H1 (cell line): ENCODE results near the gene NRXN3. TPM values are rescaled to one million over a fixed set of nuclear protein-coding genes. Genes with fewer than 3 reads are reported as not detected.

Experiments used
- CTCF ChIA-PET: fragments of 300-600 bp; sonication (Branson Sonifier 250); formaldehyde crosslinking; loops from one replicate; lab custom pipeline; 2021; ENCODE audit not compliant: partially characterized antibody; lab: Charles Lee
- POLR2A ChIA-PET: fragments of 300-600 bp; sonication (Branson Sonifier 250); formaldehyde crosslinking; loops from one replicate; lab custom pipeline; 2021; ENCODE audit warnings: inconsistent platforms; ENCODE audit not compliant: partially characterized antibody; lab: Charles Lee
- DNase-seq, 2 experiments: peaks; one replicate each; pipeline versions ENCODE4 v3.0.0 to v3.0.0-alpha.2; 2010 to 2022; ENCODE audit warnings: low spot score in 2 of 2, low read depth in 1 of 2, mixed read lengths in 1 of 2
- FAIRE-seq: peaks from 2 replicates; lab custom pipeline; 2011; peaks lifted over from hg19 to GRCh38; lab: Jason Lieb, UNC
- H2AFZ ChIP-seq: 2 replicates; pipeline ENCODE4 v1.8.1; 2012; ENCODE audit warnings: low read length, inconsistent platforms
- H2AK5ac ChIP-seq: 2 replicates; pipeline ENCODE4 v1.6.1; 2013; ENCODE audit warnings: low read depth, low read length
- H2BK120ac ChIP-seq: replicated peaks from 2 replicates; pipeline ENCODE3; 2013; ENCODE audit warnings: low read depth, low read length, inconsistent platforms
- H2BK12ac ChIP-seq: 2 replicates; pipeline ENCODE4 v1.6.1; 2013; ENCODE audit warnings: low read depth, low read length
- H2BK15ac ChIP-seq: 2 replicates; pipeline ENCODE4 v1.6.1; 2013; ENCODE audit warnings: low read length
- H2BK20ac ChIP-seq: 2 replicates; pipeline ENCODE4 v1.6.1; 2013; ENCODE audit warnings: low read length
- H2BK5ac ChIP-seq: 2 replicates; pipeline ENCODE4 v1.6.1; 2013; ENCODE audit warnings: low read depth, low read length
- H3K14ac ChIP-seq: 2 replicates; pipeline ENCODE4 v1.6.1; 2013; ENCODE audit warnings: inconsistent platforms; ENCODE audit not compliant: insufficient read length
- H3K18ac ChIP-seq: 2 replicates; pipeline ENCODE4 v1.6.1; 2013; ENCODE audit warnings: low read length; ENCODE audit errors: extremely low read depth
- H3K23ac ChIP-seq: 2 replicates; pipeline ENCODE4 v1.6.1; 2013; ENCODE audit warnings: inconsistent platforms; ENCODE audit not compliant: insufficient read length
- H3K23me2 ChIP-seq: 2 replicates; pipeline ENCODE4 v1.6.1; 2013; ENCODE audit warnings: low read depth, low read length
- H3K27ac ChIP-seq: 2 replicates; pipeline ENCODE4 v1.6.1; 2011; ENCODE audit warnings: low read depth, low read length, inconsistent platforms
- H3K27me3 ChIP-seq, 4 experiments: replicated peaks in 1 of 4; 1 replicate in 1 of 4; 2 replicates in 3 of 4; pipeline versions ENCODE4 v1.6.1 to v1.8.1; 2011 to 2013; ENCODE audit warnings: low read length in 3 of 4, mild to moderate bottlenecking in 3 of 4, inconsistent platforms in 2 of 4, mixed read lengths in 2 of 4, moderate library complexity in 1 of 4; ENCODE audit not compliant: control insufficient read depth in 3 of 4, insufficient read depth in 3 of 4; ENCODE audit errors: extremely low read depth in 1 of 4
- H3K36me3 ChIP-seq, 4 experiments: 2 replicates each; pipeline versions ENCODE4 v1.6.1 to v1.8.1; 2011 to 2013; ENCODE audit warnings: mild to moderate bottlenecking in 4 of 4, low read length in 3 of 4, moderate library complexity in 2 of 4, control low read depth in 1 of 4, inconsistent platforms in 1 of 4; ENCODE audit not compliant: insufficient read depth in 4 of 4, control insufficient read depth in 2 of 4
- H3K4ac ChIP-seq: replicated peaks from 2 replicates; pipeline ENCODE3; 2013; ENCODE audit warnings: low read length, low read depth, mixed read lengths, inconsistent platforms; ENCODE audit not compliant: insufficient read length
- H3K4me1 ChIP-seq, 4 experiments: replicated peaks in 1 of 4; 1 replicate in 1 of 4; 2 replicates in 3 of 4; pipeline versions ENCODE4 v1.6.1 to v1.8.1; 2011 to 2013; ENCODE audit warnings: low read length in 3 of 4, inconsistent platforms in 2 of 4, mixed read lengths in 1 of 4; ENCODE audit not compliant: insufficient read depth in 4 of 4, control insufficient read depth in 3 of 4
- H3K4me2 ChIP-seq, 2 experiments: 2 replicates each; pipeline versions ENCODE4 v1.6.1 to v1.8.1; 2011 to 2013; ENCODE audit warnings: low read depth in 2 of 2, low read length in 2 of 2, control low read depth in 1 of 2, inconsistent platforms in 1 of 2, mild to moderate bottlenecking in 1 of 2; ENCODE audit not compliant: insufficient read depth in 1 of 2
- H3K4me3 ChIP-seq, 4 experiments: fragments of 200-600, 300-600 bp in 1 of 4; sonication (generic), shearing (Covaris generic), sonication (Bioruptor Twin) in 1 of 4; 2 replicates each; pipeline versions ENCODE4 v1.5.1 to v1.8.1; 2011 to 2016; ENCODE audit warnings: low read length in 4 of 4, low read depth in 3 of 4, control low read depth in 2 of 4, inconsistent platforms in 2 of 4, mild to moderate bottlenecking in 2 of 4, mixed read lengths in 1 of 4, moderate library complexity in 1 of 4; ENCODE audit not compliant: insufficient read depth in 2 of 4; ENCODE audit errors: extremely low read depth in 1 of 4
- H3K56ac ChIP-seq: replicated peaks from 2 replicates; pipeline ENCODE3; 2013; ENCODE audit warnings: low read depth, mild to moderate bottlenecking, mixed read lengths, low read length, inconsistent platforms; ENCODE audit not compliant: insufficient read length
- H3K79me1 ChIP-seq: 2 replicates; pipeline ENCODE4 v1.6.1; 2013; ENCODE audit warnings: low read depth, low read length, control low read depth
- H3K79me2 ChIP-seq, 2 experiments: 2 replicates each; pipeline versions ENCODE4 v1.6.1 to v1.8.1; 2012 to 2013; ENCODE audit warnings: low read length in 2 of 2, mild to moderate bottlenecking in 2 of 2, inconsistent platforms in 1 of 2; ENCODE audit not compliant: insufficient read depth in 2 of 2, control insufficient read depth in 1 of 2
- H3K9ac ChIP-seq, 4 experiments: replicated peaks in 1 of 4; 1 replicate in 1 of 4; 2 replicates in 3 of 4; pipeline versions ENCODE4 v1.6.1 to v1.8.1; 2011 to 2013; ENCODE audit warnings: low read depth in 3 of 4, low read length in 3 of 4, control low read depth in 2 of 4, mild to moderate bottlenecking in 2 of 4, moderate library complexity in 2 of 4, inconsistent platforms in 1 of 4; ENCODE audit errors: extremely low read depth in 1 of 4
- H3K9me3 ChIP-seq, 2 experiments: 2 replicates each; pipeline versions ENCODE4 v1.6.1 to v1.8.1; 2012 to 2013; ENCODE audit warnings: mild to moderate bottlenecking in 2 of 2, moderate library complexity in 2 of 2, control low read depth in 1 of 2, inconsistent platforms in 1 of 2, low read depth in 1 of 2, low read length in 1 of 2, mixed read lengths in 1 of 2; ENCODE audit not compliant: insufficient read depth in 2 of 2
- H4K20me1 ChIP-seq, 2 experiments: replicated peaks in 1 of 2; 2 replicates each; pipeline versions ENCODE3 to v1.8.1; 2011 to 2013; ENCODE audit warnings: inconsistent platforms in 2 of 2, low read length in 2 of 2, mild to moderate bottlenecking in 1 of 2; ENCODE audit not compliant: insufficient read depth in 2 of 2, control insufficient read depth in 1 of 2
- H4K5ac ChIP-seq: 2 replicates; pipeline ENCODE4 v1.6.1; 2013; ENCODE audit warnings: low read length, low read depth, mixed read lengths, inconsistent platforms; ENCODE audit not compliant: insufficient read length
- H4K8ac ChIP-seq: 2 replicates; pipeline ENCODE4 v1.8.0; 2013; ENCODE audit warnings: mild to moderate bottlenecking, moderate library complexity, low read length, inconsistent platforms; ENCODE audit not compliant: insufficient read depth; ENCODE audit errors: extremely low read depth
- H4K91ac ChIP-seq: replicated peaks from 2 replicates; pipeline ENCODE3; 2013; ENCODE audit warnings: low read length, mixed read lengths, inconsistent platforms; ENCODE audit not compliant: insufficient read length
- EGR1 ChIP-seq: IDR thresholded peaks from 2 replicates; pipeline ENCODE4 v1.6.1; 2011; ENCODE audit warnings: low read depth, low read length, borderline replicate concordance
- FOSL1 ChIP-seq: IDR thresholded peaks from 2 replicates; pipeline ENCODE4 v1.6.1; 2011; ENCODE audit warnings: mild to moderate bottlenecking, low read depth, low read length, moderate library complexity; ENCODE audit not compliant: insufficient read depth
- JUND ChIP-seq: IDR thresholded peaks from 2 replicates; pipeline ENCODE4 v1.6.1; 2011; ENCODE audit warnings: mild to moderate bottlenecking, improper control_type of control experiment, low read length
- KDM1A ChIP-seq: fragments of 200-600, 300-600 bp; sonication (generic); IDR thresholded peaks from 2 replicates; pipeline ENCODE4 v1.7.1; 2016; ENCODE audit warnings: mild to moderate bottlenecking, low read length, borderline replicate concordance
- KDM5A ChIP-seq: fragments of 200-600 bp; IDR thresholded peaks from 2 replicates; pipeline ENCODE4 v1.7.1; 2012; ENCODE audit warnings: mild to moderate bottlenecking, low read length, inconsistent platforms, mixed read lengths
- POU5F1 ChIP-seq: IDR thresholded peaks from 2 replicates; pipeline ENCODE4 v1.6.1; 2011; ENCODE audit warnings: low read depth, mild to moderate bottlenecking, low read length, moderate library complexity
- RBBP5 ChIP-seq: IDR thresholded peaks from 2 replicates; pipeline ENCODE4 v1.7.1; 2012; ENCODE audit warnings: low read depth, mild to moderate bottlenecking, inconsistent platforms, low read length, moderate library complexity, borderline replicate concordance
- RXRA ChIP-seq: IDR thresholded peaks from 2 replicates; pipeline ENCODE4 v1.6.1; 2011; ENCODE audit warnings: low read depth, mild to moderate bottlenecking, low read length, moderate library complexity; ENCODE audit not compliant: insufficient read depth
- SIRT6 ChIP-seq: IDR thresholded peaks from one replicate; pipeline ENCODE4 v1.7.1; 2012; ENCODE audit warnings: low read length, inconsistent platforms
- SIX5 ChIP-seq: IDR thresholded peaks from 2 replicates; pipeline ENCODE4 v1.6.1; 2011; ENCODE audit warnings: mild to moderate bottlenecking, low read depth, low read length
- SP1 ChIP-seq: IDR thresholded peaks from 2 replicates; pipeline ENCODE4 v1.6.1; 2011; ENCODE audit warnings: low read depth, low read length
- TAF1 ChIP-seq: IDR thresholded peaks from 2 replicates; pipeline ENCODE4 v1.6.1; 2011; ENCODE audit warnings: mild to moderate bottlenecking, low read depth, low read length
- TAF7 ChIP-seq: optimal IDR thresholded peaks from 2 replicates; pipeline ENCODE3; 2011; ENCODE audit warnings: low read depth, mild to moderate bottlenecking, inconsistent platforms, low read length, moderate library complexity, borderline replicate concordance
- WGBS, 2 experiments: shearing (Covaris generic) in 1 of 2; methylation state at CpG; one replicate each; pipeline versions ENCODE4 v1.1.6 to v1.1.7; 2013 to 2015; ENCODE audit warnings: low lambda C conversion rate in 2 of 2, mixed read lengths in 2 of 2, inconsistent platforms in 1 of 2, low coverage in 1 of 2, missing lambda C conversion rate in 1 of 2; ENCODE audit not compliant: insufficient replicate concordance in 2 of 2, insufficient coverage in 1 of 2, insufficient read length in 1 of 2; ENCODE audit errors: extremely low coverage in 1 of 2, missing lambda C conversion rate in 1 of 2; 5-methylcytosine and 5-hydroxymethylcytosine counted together
- polyA plus RNA-seq, 7 experiments: library from polyadenylated mRNA; depleted of rRNA in 3 of 7; stranded (reverse) in 5 of 7; unstranded in 2 of 7; fragments of >200 nt in 5 of 7; fragments of 200-250 nt in 2 of 7; gene quantifications; 1 replicate in 5 of 7; 2 replicates in 1 of 7; 4 replicates in 1 of 7; pipeline versions ENCODE4 v1.2.1 to v1.2.3, GENCODE V29; 2011 to 2013; ENCODE audit warnings: missing spikeins in 2 of 7, mixed read lengths in 2 of 7
- total RNA-seq: library from RNA; stranded (reverse); fragmentation: NEBNext Ultra II Directional; extraction: Animal tissue kit (Norgen Biotek cat#: 25700); gene quantifications from 2 replicates; pipeline ENCODE4 v1.2.1, GENCODE V29; 2021

NRXN3 gene
- total and polyA plus RNA-seq, 2 of the 8 experiments (the other 6 are each of a cell fraction or from before 2014, with no cell fraction given): 2.6 to 4.1 TPM

GRCh38 chr14:78788467-78789360 is 618.5 kb downstream of the NRXN3 start:
- H3K4ac ChIP-seq: no peak overlapping the region
- H2BK5ac ChIP-seq: no peak overlapping the region
- H2BK120ac ChIP-seq: no peak overlapping the region
- H3K36me3 ChIP-seq: no peaks in the 10 kb centered on the region
- no peaks in the 10 kb centered on the region for H3K9me3 ChIP-seq
- no peaks in the 10 kb centered on the region for H3K27me3 ChIP-seq
- H4K5ac ChIP-seq: no peak overlapping the region
- no peak overlapping the region for H2AFZ ChIP-seq
- ChIA-PET CTCF (interaction anchor here (0.6 to 6.3 kb wide), 15 partner anchors 8 to 1279 kb away, joined by 3 to 31 read pairs (median 5); no protein-coding TSS in a partner anchor), POLR2A (no interaction called here)
- H4K20me1 ChIP-seq: no peaks in the 10 kb centered on the region
- no peak overlapping the region for H2BK15ac ChIP-seq
- no peak overlapping the region for H3K9ac ChIP-seq
- H3K27ac ChIP-seq: no peak overlapping the region
- no peak overlapping the region for H3K4me3 ChIP-seq
- H3K56ac ChIP-seq: no peak overlapping the region
- no peak overlapping the region for H3K14ac ChIP-seq
- no peaks in the 10 kb centered on the region for H3K23me2 ChIP-seq
- no peak overlapping the region for H3K18ac ChIP-seq
- FAIRE-seq (no peak), DNase-seq (no peak)
- no peak overlapping the region for H3K4me2 ChIP-seq
- H3K4me1 ChIP-seq: peaks cover 0 to 3% (median 0%) of the 10 kb centered on the region in 4 experiments; a peak in 1 of 7 replicates
- H3K79me2 ChIP-seq: no peaks in the 10 kb centered on the region
- WGBS, 2 experiments: 100% methylated on average over 2 of the region's 2 CpGs; no CpG with 5 or more reads in 1 of the 2 experiments
- H2BK12ac ChIP-seq: no peak overlapping the region
- H3K79me1 ChIP-seq: no peaks in the 10 kb centered on the region
- H4K8ac ChIP-seq: no peak overlapping the region
- H3K23ac ChIP-seq: no peak overlapping the region
- H2BK20ac ChIP-seq: no peak overlapping the region
- H4K91ac ChIP-seq: no peak overlapping the region
- H2AK5ac ChIP-seq: no peak overlapping the region
- TF ChIP-seq EGR1 (no peak), FOSL1 (no peak), TAF1 (no peak), RXRA (no peak), RBBP5 (no peak), KDM5A (no peak), SIX5 (no peak), POU5F1 (no peak), SP1 (no peak), SIRT6 (no peak), KDM1A (no peak), JUND (no peak), TAF7 (no peak)
